Astrocyte (in vitro differentiated cells and primary cell): Measurements from ENCODE around the gene WFS1. TPM values are rescaled to one million over a fixed set of nuclear protein-coding genes. Genes with fewer than 3 reads are reported as not detected.
A peak's percentile ranks its signal among the peaks of the same experiment; 100 is the strongest.

ENCODE experiments used
- DNase-seq: peaks from one replicate; pipeline ENCODE4 v3.0.0-alpha.2; 2010; ENCODE audit warnings: low read depth
- FAIRE-seq: peaks from 2 replicates; lab custom pipeline; 2011; peaks lifted over from hg19 to GRCh38; lab: Jason Lieb, UNC
- H2AFZ ChIP-seq: 2 replicates; pipeline ENCODE4 v1.6.0; 2012; ENCODE audit warnings: low read depth, low read length, inconsistent platforms
- H3K27ac ChIP-seq: 2 replicates; pipeline ENCODE4 v1.5.1; 2011; ENCODE audit warnings: low read depth, low read length, inconsistent platforms
- H3K27me3 ChIP-seq: 2 replicates; pipeline ENCODE4 v1.6.0; 2011; ENCODE audit warnings: low read length, inconsistent platforms; ENCODE audit not compliant: insufficient read depth
- H3K36me3 ChIP-seq: 2 replicates; pipeline ENCODE4 v1.5.1; 2011; ENCODE audit warnings: low read length, inconsistent platforms; ENCODE audit not compliant: insufficient read depth
- H3K4me1 ChIP-seq: 2 replicates; pipeline ENCODE4 v1.5.1; 2011; ENCODE audit warnings: low read length, inconsistent platforms; ENCODE audit not compliant: insufficient read depth
- H3K4me2 ChIP-seq: 2 replicates; pipeline ENCODE4 v1.6.0; 2012; ENCODE audit warnings: low read length, inconsistent platforms
- H3K4me3 ChIP-seq: 2 replicates; pipeline ENCODE4 v1.5.1; 2011; ENCODE audit warnings: low read depth, mild to moderate bottlenecking, low read length, inconsistent platforms; ENCODE audit not compliant: insufficient read depth
- H3K79me2 ChIP-seq: 2 replicates; pipeline ENCODE4 v1.6.0; 2012; ENCODE audit warnings: mild to moderate bottlenecking, low read length, inconsistent platforms; ENCODE audit not compliant: insufficient read depth
- H3K9ac ChIP-seq: 2 replicates; pipeline ENCODE4 v1.6.0; 2012; ENCODE audit warnings: mild to moderate bottlenecking, low read length, inconsistent platforms
- H3K9me3 ChIP-seq: 2 replicates; pipeline ENCODE4 v1.5.1; 2012; ENCODE audit warnings: low read depth, mild to moderate bottlenecking, low read length, inconsistent platforms; ENCODE audit not compliant: insufficient read depth
- H4K20me1 ChIP-seq: 2 replicates; pipeline ENCODE4 v1.6.0; 2012; ENCODE audit warnings: low read length, inconsistent platforms; ENCODE audit not compliant: insufficient read depth
- H3K27ac Mint-ChIP-seq: one replicate; pipeline ENCODE4 v1.8.0; 2021; ENCODE audit warnings: mild to moderate bottlenecking, mixed read lengths; ENCODE audit not compliant: unreplicated experiment
- H3K27me3 Mint-ChIP-seq: one replicate; pipeline ENCODE4 v1.8.0; 2021; ENCODE audit warnings: low read depth, mixed read lengths; ENCODE audit not compliant: unreplicated experiment
- H3K36me3 Mint-ChIP-seq: one replicate; pipeline ENCODE4 v1.8.0; 2021; ENCODE audit warnings: low read depth, mixed read lengths; ENCODE audit not compliant: unreplicated experiment
- H3K4me1 Mint-ChIP-seq: one replicate; pipeline ENCODE4 v1.8.0; 2021; ENCODE audit warnings: low read depth, mixed read lengths; ENCODE audit not compliant: unreplicated experiment
- H3K4me3 Mint-ChIP-seq: one replicate; pipeline ENCODE4 v1.8.0; 2021; ENCODE audit warnings: mild to moderate bottlenecking, moderate library complexity, mixed read lengths; ENCODE audit not compliant: unreplicated experiment
- H3K9me3 Mint-ChIP-seq: one replicate; pipeline ENCODE4 v1.8.0; 2021; ENCODE audit warnings: mild to moderate bottlenecking, mixed read lengths; ENCODE audit not compliant: unreplicated experiment
- CTCF ChIP-seq: IDR thresholded peaks from 2 replicates; pipeline ENCODE4 v1.5.1; 2011; ENCODE audit warnings: low read depth, mild to moderate bottlenecking, inconsistent platforms, low read length, moderate library complexity; ENCODE audit not compliant: insufficient read depth
- EZH2 ChIP-seq: IDR thresholded peaks from 2 replicates; pipeline ENCODE4 v1.6.1; 2012; ENCODE audit warnings: mild to moderate bottlenecking, low read length, inconsistent platforms; ENCODE audit not compliant: insufficient read depth
- total RNA-seq: library from RNA; stranded (reverse); gene quantifications from 2 replicates; pipeline ENCODE4 v1.2.1, GENCODE V29; 2021

The WFS1 gene
- total RNA-seq, 1 donor from 2014 or later, result 39.0 TPM

GRCh38 chr4:6224735-6225134 is 44.9 kb upstream of the WFS1 start:
- Histone ChIP-seq H3K36me3 (no peaks in the 10 kb centered on the region), H3K4me1 (no peaks in the 10 kb centered on the region), H3K4me3 (no peak overlapping the region), H3K4me2 (no peak overlapping the region), H2AFZ (no peak overlapping the region), H4K20me1 (no peaks in the 10 kb centered on the region), H3K79me2 (no peaks in the 10 kb centered on the region), H3K27me3 (peaks cover 17% of the 10 kb centered on the region), H3K9me3 (peaks cover 6% of the 10 kb centered on the region), H3K9ac (no peak overlapping the region), H3K27ac (no peak overlapping the region)
- Mint-ChIP-seq H3K4me3 (no peak overlapping the region), H3K4me1 (no peaks in the 10 kb centered on the region), H3K27ac (no peak overlapping the region), H3K9me3 (peaks cover 4% of the 10 kb centered on the region), H3K27me3 (peaks cover 65% of the 10 kb centered on the region), H3K36me3 (no peaks in the 10 kb centered on the region)
- DNase-seq (no peak), FAIRE-seq (no peak)
- TF ChIP-seq EZH2 (no peak), CTCF (no peak)

GRCh38 chr4:6225469-6225868 is 44.2 kb upstream of the WFS1 start:
- peaks cover 6% of the 10 kb centered on the region for H3K9me3 ChIP-seq
- H3K4me1 ChIP-seq, result no peaks in the 10 kb centered on the region
- H3K9me3 Mint-ChIP-seq, result peaks cover 4% of the 10 kb centered on the region
- FAIRE-seq, result no peak
- no peaks in the 10 kb centered on the region for H3K36me3 Mint-ChIP-seq
- H3K9ac ChIP-seq, result no peak overlapping the region
- H3K79me2 ChIP-seq, result no peaks in the 10 kb centered on the region
- H3K27me3 Mint-ChIP-seq, result peaks cover 62% of the 10 kb centered on the region
- no peak overlapping the region for H3K4me3 ChIP-seq
- DNase-seq, result peak; percentile 9
- peaks cover 14% of the 10 kb centered on the region for H3K27me3 ChIP-seq
- no peak overlapping the region for H3K4me3 Mint-ChIP-seq
- H3K4me1 Mint-ChIP-seq, result no peaks in the 10 kb centered on the region
- H3K27ac ChIP-seq, result no peak overlapping the region
- no peak overlapping the region for H3K27ac Mint-ChIP-seq
- H4K20me1 ChIP-seq, result no peaks in the 10 kb centered on the region
- no peaks in the 10 kb centered on the region for H3K36me3 ChIP-seq
- no peak overlapping the region for H2AFZ ChIP-seq
- no peak for TF ChIP-seq EZH2
- TF ChIP-seq CTCF, result no peak
- H3K4me2 ChIP-seq, result no peak overlapping the region

- H3K4me2 ChIP-seq, result no peak overlapping the region
- H3K4me3 Mint-ChIP-seq, result no peak overlapping the region
- no peak for DNase-seq
- FAIRE-seq, result no peak
- no peak for TF ChIP-seq EZH2
- TF ChIP-seq CTCF, result no peak
- H3K27me3 Mint-ChIP-seq, result peaks cover 52% of the 10 kb centered on the region
- H3K4me1 Mint-ChIP-seq, result no peaks in the 10 kb centered on the region
- H3K4me1 ChIP-seq, result no peaks in the 10 kb centered on the region
- no peaks in the 10 kb centered on the region for H3K36me3 ChIP-seq
- H3K27ac Mint-ChIP-seq, result no peak overlapping the region
- H3K27me3 ChIP-seq, result peaks cover 7% of the 10 kb centered on the region
- no peak overlapping the region for H3K27ac ChIP-seq
- no peaks in the 10 kb centered on the region for H3K79me2 ChIP-seq
- peaks cover 2% of the 10 kb centered on the region for H3K9me3 Mint-ChIP-seq
- no peak overlapping the region for H3K9ac ChIP-seq
- H3K4me3 ChIP-seq, result no peak overlapping the region
- peaks cover 6% of the 10 kb centered on the region for H3K9me3 ChIP-seq
- H4K20me1 ChIP-seq, result no peaks in the 10 kb centered on the region
- no peak overlapping the region for H2AFZ ChIP-seq
- no peaks in the 10 kb centered on the region for H3K36me3 Mint-ChIP-seq
Measured at GRCh38 chr4:6226506-6226905, 43.1 kb upstream of the WFS1 start.
